SW 1271 (cell line): Measurements from ENCODE around the gene PLCB2.

Source experiments
- DNase-seq, 2 experiments: peaks; one replicate each; lab custom pipeline; 2025; lab: John Stamatoyannopoulos, UW

Gene PLCB2

DNA sequence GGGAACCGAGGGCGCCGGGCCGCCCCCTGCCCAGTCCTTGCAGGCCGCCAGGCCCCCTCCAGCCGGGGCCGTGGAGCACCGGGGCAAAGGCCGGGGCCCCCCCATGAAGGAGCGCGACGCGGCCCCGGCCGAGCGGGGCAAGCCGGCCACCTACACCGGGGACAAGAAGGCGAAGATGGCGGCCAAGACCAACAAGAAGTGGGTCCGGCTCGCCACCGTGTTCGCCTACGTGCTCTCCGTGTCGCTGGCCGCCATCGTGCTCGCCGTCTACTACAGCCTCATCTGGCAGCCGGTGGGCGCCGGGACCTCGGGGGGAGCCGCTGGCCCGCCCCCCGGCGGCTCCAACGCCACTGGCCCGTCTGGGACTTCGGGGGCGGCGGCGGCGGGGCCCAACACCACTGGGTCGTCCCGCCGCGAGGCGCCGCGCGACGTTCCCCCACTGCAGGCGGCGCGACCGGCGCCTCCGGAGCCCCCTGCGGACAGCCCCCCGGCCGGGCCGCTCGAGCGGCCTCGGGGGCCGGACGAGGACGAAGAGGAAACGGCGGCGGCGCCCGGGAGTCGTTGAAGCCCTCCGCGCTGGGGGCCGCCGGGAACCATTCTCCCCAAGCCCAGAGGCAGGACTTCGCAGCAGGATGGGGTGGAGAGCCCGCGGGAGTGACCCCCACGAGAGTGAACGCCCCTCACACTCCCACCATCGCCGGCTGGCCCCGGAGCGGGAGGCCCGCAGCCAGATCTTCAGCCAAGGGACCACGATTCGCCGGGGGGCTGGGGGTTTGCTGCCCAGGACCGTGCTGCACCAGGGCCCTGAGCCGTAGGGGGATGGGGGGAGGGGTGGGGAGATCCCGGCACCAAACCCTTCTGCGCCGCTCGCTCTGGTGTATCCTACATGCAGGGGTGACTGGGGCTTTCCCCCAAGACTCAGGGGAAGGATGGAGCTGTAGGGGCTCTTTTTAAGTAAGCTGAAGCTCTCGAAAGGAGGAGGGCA is 16.5 kb upstream of the PLCB2 start:
- no peak for DNase-seq

DNA sequence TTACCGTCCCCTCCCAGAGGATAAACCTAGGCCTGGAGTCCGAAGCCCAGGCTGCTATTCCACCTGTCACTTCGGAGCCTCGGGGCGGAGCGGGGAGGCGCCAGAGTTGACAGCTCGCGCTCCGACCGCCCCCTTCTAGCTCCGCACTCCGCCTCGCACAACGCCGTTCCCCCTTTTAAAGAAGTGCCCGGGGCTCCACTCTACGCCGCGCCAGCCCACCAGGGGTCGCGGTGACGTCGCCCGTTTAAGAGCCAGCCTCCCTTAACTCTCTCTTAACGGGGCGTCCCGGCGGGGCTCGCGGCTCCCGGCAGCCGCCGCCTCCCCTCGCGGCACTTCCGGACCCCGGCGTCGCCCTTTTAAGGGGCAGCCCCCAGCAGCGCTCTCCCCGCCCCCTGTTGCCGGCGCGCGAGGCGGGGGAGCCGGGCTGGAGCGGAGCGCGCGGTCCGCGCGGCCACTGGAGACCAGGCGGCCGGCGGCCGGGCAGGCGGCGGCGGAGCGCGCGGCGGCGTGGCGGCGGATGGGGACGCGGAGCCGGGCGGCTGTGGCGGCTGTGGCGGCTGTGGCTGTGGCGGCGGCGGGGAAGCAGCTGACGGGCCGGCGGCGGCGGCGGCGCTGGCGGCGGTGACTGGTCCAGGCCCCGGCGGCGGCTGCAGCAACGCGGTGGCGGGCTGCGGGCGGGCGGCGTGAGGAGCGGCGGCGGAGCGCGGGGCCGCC is 15.7 kb upstream of the PLCB2 start, which contains the start of gene INAFM2:
Gene INAFM2, plus strand, starts transcription at position 454 of the 714 bp plus-strand sequence. CDS start 364 bp downstream, outside the sequence.
- DNase-seq, result peak; percentile 63 to 87

DNA sequence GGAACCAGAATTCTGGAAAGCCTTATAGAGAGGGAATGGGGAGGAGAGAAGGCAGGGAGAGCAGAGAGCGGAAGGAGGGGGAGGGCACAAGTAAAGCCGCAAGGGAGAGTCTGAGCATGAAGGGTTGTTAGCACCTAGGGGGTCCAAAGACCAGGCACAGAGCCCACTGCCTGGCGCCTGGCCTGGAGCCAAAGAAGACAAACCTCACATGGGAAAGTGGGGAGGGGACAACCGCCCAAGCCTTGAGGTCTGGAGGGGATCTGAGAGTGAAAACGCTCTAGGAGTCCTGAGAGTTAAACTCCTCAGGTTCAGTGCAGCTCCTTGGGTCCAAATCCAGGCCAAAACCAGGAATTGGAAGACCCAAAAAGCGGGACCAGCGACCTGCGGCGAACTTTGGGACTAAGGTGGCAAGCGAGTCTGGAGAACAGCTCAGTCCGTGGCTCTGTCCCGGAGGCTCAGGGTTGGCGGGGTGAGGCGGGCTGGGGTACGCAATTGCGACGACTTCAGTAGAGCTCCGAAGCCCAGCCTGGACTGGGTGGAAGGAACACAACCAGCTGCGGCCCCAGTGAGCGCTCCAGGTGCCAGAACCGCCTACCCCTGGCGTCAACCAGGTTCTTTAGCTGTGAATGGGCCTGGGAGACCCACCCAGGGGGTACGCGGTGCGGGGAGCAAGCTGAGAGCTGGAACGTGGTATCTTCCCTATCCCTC is 14.9 kb upstream of the PLCB2 start:
- DNase-seq, result no peak

DNA sequence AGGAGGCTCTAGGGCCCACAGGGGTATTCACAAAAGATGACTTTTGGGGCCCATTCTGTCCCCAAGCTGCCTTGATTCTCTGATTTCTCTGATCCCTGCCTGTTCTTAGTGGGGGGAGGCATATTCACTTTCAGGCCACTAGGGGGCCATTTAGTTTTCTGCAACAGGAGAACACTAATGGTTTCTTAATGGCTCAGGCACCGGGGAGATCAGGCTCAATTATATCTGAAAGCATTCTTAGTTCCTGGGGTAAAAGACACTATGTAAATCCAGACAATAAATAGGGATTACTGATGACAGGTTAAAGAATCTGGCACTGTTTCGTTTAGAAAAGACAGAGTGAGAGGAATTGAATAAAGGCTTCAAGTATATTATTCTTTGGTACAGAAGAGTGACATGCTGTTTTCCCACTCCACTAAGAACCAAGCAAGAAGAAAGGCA is 13.2 kb upstream of the PLCB2 start:
- DNase-seq, result peak in 1 of 2 experiments; percentile 62

DNA sequence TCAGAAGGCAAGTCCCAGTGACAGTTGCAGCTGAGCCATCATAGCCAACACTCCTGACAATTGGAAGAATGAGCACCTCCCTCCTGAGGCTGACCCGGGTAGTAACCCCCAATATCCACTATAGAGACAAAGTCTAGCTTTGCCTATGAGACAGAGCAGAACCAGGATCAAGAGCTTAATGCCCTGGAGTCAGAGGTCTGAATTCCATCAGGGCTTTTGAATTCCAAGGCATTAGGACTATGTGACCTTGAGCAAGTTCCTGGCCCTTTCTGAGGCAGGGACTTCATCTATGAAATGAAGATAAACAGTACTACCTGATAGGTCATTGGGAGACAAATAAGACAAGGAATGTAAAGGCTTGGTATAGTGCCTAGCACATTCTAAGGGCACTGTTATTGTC is 12.7 kb upstream of the PLCB2 start:
- DNase-seq, result no peak

DNA sequence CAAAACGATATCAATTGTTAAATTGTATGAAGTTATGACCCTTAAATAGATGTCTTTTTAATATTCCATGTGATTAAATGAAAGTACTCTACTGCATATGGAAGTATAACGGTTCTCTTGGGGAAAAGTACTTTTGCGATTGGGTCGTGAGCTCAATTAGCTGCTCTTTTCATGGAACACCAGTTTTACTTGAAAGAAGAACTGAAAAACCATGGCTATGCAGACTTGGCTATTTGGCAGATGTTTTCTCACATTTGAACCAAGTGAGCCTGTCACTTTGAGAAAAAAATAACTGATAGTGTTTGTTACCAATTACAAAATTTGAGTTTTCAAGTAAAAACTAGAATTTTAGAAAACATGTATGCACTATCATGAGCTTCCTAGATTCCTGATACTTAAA is 9.8 kb upstream of the PLCB2 start:
- no peak for DNase-seq

DNA sequence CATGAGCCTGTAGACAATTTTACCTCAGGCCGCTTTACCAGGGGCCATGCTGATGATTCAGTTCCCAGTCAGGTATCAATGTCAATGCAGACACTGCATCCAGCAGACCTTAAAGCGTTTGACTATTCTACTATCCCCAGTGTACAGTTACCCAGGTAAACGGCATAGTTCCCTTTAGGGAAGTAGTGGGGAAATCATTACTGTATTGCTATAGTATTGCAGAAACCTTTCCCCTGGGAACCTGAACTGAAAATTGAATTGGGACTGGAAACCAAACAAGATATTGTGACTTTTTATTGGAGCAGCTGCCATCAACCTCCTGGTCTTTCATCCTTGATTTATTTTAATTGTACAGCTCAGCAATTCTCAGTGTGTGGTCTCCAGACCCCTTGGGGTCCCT is 9.2 kb upstream of the PLCB2 start:
- DNase-seq, result no peak

DNA sequence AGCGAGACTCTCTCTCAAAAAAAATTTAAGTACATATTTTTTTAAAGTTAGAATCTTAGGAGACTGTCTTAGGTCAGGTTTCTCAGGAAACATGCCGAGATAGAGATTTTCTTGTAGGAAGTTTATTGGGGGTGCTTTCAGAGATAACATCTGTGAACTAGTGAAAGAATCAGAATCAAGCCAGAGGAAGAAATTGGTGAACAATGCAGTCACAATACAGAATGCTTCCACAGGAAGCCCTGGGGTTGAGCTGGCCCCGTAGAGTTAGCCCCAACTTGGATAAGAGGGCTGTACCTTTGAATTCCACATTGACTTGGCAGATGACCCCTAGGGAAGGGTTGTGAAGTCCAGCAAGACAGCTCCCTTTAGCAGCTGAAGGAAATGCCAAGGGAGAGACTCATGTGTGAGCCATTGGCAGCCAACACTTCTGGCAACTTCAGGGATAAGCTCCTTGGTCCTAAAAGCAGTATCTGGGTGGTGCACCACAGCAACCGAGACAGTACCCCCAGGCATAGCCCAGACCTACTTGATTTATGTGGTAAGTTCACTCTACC is 7.1 kb upstream of the PLCB2 start:
- DNase-seq, result peak in 1 of 2 experiments; percentile 12

DNA sequence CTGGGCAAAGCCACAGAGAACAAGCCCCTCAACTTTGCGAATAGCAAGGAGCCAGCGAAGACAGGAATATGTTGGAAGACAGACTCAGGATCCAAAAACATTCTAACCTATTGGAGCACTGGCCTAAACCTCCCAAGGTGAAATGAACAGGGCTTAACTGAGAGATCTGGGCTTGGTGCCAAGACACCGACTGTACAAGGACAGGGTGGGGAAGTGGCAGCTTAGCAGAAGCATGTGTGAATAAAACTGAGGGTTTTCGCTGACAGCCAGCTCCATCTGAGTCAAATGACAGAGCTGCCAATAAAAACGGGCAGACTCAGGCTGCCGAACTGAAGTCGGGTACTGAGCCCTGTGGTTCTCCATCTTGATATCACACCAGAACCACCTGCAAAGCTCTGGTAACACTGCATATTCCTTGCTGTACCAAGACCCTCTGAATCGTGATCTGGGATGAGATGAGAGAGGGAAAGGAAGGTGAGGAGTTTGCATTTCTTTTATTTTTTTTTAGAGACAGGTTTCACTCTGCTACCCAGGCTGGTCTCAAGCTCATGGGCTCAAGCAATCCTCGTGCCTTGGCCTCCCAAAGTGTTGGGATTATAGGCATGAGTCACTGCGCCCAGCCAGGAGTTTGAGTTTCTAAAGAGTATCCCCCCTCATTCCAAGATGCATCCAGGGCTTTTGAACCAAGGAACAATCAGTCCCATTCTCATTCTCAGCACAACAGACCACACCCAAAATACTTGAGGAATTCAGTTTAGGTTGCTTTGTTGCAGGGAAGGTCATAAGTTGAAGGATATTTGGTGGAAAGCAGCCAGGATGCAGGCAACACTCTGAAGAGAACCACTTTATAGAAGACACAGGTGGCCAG is 6.0 kb upstream of the PLCB2 start:
- DNase-seq, result no peak

DNA sequence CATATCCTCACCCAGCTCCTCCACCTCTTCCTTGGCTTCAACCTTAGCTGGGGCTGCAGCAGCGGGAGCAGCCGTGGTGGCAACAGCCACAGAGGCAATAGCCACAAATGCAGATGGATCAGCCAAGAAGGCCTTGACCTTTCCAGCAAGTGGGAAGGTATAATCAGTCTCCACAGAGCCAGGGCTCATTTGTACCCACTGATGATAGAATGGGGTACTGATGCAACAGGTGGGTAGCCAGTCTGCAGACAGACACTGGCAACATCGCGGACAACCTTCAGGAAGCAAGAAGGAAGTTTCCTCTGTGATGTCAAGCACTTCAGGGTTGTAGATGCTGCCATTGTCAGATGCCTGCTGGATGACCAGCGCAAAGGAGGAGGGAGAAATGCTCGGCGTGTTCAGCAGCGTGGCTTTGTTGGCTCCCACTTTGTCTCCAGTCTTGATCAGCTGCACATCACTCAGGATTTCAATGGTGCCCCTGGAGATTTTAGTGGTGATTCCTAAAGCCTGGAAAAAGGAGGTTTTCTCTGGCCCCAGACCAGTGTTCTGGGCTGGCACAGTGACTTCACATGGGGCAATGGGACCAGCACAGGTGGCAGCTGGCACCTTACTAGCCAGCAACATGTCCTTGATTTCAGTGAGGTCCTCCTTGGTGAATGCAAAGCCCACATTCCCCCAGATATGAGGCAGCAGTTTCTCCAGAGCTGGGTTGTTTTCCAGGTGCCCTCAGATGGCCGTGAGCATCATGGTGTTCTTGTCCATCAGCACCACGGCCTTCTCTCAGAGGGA is 4.8 kb upstream of the PLCB2 start:
- DNase-seq, result no peak

DNA sequence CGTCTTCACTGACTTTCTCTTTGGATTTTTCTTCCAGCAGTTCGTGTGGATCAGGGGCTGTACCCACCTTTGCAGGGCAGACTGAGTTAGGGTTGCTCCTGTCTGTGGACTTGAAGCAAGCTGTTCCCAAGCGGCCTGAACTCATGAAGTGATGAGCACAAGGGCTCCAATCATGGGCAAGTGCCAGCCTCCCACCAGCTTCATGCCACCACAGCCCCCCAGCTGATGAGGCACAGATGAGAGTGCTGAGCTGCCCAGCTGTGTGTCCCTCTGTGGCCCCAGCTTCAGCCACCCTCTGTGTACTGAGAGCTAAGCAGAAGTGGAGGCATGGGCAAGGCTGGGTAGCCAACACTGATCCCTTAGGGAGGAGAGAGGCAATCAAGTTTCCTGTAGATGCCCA is 3.3 kb upstream of the PLCB2 start:
- DNase-seq, result no peak

DNA sequence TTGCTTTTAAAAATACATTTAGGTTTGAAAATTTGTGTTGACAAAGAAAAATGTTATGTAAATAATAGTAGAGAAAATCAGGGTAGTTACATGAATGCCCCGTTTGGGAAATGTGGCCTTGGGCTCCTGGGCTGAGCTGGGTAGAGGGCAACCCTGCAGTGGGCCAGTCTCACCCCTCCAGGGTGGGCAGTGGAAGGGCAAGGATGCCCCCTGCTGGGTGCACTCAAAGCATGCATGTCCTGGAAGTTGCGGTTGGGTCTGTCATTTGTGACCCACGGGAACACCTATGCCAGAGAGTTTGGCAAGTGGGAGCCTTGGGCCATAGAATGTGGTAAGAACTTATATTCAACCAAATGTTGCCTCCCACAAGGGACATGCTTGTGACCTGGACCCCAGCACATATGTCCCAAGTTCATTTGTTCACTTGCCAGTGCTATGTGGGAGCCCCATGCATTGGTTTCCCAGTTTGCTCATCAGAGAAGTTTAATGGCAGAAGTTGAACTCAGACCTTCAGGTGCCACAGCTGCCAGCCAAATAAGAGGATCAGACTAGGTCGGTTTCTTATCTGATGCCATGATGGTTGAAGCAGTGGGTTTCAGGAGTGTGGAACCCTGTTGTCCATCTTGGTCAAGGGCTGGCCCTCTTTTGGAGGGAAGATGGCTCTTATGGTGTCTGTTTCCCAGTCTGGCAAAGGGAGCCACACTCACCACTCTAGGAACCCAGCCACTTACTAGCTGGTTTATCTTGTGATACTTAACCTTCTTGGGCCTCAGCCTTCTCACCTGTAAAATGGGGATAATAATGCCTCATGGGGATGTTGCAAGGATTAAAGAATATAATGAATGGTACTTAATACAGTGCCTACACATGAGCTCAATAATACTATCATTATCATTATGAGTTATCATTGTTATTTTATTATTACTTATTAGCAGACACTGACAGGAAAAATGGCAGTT is 2.5 kb upstream of the PLCB2 start:
- peak in 1 of 2 experiments; percentile 4 for DNase-seq

DNA sequence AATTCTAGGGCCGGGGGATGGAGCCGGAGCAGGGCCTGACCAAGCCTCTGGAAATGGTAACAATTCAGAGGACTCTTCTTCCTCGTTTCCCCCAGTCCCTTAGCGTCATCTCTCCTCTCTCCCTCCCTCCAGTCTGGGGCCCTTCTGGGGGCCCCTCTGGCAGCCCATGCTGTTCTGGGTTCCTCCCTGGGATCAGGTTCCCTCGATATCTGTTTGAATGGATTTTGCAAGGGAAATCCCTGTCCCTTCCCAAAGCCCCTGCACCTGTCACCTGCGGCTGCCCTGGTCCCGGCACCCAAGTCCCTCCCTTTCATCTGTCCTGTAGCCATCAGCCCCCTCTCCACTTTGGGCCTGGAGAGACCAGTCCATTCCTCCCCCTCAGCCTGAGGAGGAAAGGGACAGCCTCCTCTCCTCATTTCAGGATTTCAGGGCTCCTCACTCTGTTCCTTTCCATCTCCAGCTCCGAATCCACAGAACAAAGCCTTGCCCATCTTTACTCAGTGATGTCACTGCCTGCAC is 1.7 kb upstream of the PLCB2 start:
- DNase-seq, result no peak

DNA sequence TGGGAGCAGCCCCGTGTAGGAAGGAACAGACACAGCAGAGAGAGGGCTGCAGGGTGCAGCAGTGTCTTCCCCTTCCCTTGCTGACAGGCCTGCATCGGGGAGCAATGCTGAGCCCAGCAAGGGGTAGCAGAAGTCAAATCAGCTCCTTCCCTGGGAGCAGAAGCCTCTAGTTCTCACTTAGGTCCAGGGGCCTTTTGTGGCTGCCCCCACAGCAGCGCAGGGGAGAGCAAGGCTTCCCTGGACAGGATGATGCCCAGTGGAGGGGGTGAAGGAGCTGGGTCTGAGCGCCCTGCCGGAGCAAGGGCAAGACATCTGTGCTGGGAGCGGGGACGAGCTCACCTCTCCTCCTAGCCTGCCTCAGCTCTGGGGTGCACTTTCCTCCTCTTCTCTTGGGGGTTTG is 827 bp downstream of the PLCB2 start:
- no peak for DNase-seq

DNA sequence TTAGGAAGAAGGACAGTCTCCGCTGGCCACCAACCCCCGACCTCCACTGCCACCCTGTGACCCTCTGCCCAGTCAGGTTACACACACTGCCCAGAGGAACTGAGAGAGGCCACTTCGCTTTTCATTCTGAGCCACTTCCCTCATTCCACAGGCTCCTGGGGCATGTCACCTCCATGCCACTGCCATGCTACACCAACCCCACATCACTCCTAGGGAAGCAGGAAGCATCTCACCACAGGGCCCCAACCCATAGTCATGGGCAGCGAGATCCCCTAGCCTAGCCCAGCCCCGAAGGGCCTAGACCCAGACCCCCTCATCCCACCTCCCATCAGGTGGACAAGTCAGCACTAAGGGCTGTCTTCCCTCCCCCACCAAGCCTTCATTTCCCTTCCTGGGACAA is 1.4 kb downstream of the PLCB2 start:
- no peak for DNase-seq

DNA sequence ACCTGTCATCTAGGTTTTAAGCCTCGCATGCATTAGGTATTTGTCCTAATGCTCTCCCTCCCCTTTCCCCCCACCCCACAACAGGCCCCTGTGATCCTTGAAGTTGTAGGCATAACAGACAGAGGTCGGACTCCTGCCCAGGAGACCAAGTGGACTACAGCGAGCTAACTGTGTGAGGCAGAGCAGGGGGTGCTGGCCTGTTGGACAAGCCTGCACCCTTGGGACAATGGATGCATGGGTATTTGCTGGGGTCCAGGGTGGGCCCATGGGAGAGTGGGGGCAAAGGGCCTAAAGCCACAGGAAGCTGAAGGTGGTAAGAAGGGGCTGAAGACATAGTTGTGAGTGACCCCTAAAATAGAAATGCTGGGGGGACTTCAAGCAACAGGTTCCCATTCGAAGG is 2.5 kb downstream of the PLCB2 start:
- no peak for DNase-seq

DNA sequence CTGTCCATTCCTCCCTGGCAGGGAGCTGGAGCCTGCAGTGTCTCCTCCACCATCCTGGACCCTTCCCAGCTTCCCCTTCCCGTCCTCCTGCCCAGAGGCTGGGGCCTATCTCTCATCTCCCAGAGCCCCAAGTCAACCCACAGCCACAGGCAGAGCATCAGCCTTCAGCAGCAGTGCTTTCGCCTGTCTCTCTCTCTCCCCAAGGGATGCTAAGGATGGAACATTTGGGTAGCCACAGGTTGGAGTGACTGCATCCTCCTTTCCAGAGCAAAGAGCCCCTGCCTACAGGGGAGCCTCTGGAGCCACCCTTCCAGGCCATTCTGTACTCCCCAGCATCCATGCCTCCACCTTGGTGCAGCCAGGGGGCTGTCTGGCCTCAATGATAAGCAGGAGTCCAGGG is 4.2 kb downstream of the PLCB2 start:
- DNase-seq, result no peak

DNA sequence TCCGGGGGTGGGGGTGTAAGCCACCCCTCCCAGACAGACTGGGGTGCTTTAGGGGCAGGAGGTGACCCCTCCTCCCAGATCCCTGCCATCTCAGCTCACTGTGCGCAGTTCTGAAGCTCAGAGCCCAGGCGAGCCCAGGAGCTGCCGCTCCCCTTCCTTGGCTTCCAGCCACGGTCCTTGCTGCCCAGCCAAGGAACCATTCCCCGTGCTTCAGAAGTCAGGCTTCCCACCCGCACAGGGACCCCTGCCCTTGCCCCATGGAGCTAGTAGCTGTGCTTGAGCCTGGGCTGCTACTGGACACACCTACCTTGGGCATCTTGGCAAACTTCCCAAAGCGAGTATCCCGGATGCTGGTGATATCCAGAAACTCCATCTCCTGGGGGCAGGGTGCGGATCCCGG is 4.8 kb downstream of the PLCB2 start:
- no peak for DNase-seq
